KG1 (cell line): ENCODE data around the gene RELT.

Experiments used
- DNase-seq: peaks from one replicate; lab custom pipeline; 2025; lab: John Stamatoyannopoulos, UW

The RELT gene, protein sequence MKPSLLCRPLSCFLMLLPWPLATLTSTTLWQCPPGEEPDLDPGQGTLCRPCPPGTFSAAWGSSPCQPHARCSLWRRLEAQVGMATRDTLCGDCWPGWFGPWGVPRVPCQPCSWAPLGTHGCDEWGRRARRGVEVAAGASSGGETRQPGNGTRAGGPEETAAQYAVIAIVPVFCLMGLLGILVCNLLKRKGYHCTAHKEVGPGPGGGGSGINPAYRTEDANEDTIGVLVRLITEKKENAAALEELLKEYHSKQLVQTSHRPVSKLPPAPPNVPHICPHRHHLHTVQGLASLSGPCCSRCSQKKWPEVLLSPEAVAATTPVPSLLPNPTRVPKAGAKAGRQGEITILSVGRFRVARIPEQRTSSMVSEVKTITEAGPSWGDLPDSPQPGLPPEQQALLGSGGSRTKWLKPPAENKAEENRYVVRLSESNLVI

GRCh38 chr11:73376160-73376802, at the start of gene RELT:
TSS of gene RELT (plus strand) at chr11:73376399. CDS start at chr11:73389137, 12,738 bp downstream.
- peak; percentile 96 for DNase-seq

DNA sequence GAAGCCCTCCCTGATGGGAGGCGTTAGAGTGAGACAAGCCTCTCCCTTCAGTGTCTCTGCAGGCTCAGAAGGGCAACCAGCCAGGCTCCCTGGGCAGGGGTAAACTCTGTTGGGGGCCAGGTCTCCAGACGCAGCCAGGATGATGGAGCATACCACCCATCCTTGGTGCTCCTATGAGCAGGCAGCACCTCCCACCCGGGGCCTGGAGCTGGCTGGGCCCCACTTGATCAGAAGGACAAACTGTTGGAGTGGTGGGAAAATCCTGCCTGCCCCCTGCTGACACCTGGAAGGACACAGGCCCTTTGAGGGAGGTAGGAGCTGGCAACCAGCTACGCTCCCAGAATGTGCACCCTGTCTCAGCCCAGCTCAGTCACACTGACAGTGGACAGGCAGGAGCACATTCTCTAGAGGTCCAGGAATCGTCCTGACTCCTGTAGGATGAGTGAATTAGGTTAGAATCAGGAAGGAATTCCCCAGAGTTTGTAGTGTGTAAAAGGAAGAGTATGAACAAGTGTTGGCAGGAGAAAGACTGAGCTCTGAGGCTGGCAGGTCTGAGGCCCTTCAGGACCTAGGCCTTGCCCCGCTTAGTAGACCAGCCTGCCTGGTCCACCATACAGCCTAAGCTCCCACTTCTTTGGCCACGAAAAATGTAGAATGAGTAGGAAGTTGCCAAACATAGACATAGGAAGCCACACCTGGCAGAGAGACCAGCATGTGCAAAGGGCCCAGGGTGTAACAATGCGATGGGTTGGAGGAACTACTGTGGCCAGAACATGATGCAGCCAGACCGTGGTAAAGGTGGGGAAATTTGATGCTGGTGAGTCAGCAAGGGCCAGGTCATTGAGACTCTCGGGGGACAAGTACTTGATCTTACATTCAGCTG, 49.0 kb upstream of the RELT start:
- no peak for DNase-seq

- no peak for DNase-seq
These were observed 48.3 kb upstream of the RELT start for GRCh38 chr11:73327812-73328364.

DNA sequence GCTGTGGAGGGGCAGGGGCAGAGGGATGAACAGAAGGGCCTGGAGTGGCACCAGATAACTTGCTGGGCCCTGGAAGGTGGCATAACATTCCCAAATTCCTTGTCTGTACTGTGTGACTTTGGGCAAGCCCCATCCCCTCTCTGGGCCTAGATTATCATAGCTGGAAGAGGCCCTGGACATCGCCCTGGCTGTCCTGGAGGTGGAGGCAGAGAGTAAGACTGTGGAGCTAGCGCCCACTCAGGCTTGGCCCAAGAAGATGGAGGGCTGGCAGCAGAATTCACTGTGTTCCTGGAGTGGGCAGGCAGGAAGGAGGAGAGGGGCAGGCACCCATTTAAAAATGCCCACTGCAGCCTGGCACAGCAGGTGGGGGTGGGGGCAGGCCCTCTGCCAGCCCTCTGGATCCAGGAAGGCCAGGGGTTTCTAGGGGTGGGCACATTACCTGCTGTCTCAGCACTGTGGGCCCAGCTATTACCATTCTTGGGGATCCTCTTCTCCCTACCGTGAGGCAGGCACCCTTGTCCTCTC, 45.6 kb upstream of the RELT start:
- DNase-seq = no peak

DNA sequence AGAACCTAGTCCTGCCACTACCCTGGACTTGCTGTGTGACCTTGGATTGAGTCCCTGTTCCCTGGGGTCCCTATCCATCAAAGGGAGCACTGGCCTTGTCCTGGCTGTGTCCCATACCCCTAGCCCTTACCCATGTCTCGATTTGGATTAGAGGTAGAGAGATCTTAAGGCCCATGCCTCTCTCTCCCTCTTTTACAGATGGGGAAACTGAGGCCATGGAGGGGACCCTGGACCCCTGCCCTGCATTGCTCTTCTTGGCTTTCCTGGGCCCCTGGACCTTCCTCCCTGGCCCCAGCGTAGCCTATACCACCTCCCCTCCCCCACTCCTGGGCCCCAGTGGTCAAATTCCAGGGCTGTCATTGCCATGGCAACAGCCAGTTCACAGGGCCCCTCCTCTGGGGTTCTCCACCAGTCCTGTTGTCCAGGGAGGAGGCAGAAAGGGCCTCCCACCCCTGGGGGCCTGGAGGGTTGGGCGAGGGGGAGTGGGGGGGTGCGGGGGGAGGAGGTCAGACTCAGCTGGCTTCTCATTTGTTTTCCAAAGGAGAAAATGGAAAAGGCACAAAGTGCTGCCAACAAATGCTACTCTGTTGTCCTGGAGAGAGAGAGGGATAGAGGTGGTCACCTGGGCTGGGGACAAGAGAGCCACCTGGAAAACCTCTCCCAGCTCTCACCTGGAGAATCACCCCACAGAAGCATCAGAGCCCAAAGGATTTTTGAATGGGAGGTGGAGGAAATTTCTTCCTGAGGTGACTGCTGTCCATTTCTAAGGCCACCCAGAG, 44.9 kb upstream of the RELT start:
- DNase-seq = no peak

DNA sequence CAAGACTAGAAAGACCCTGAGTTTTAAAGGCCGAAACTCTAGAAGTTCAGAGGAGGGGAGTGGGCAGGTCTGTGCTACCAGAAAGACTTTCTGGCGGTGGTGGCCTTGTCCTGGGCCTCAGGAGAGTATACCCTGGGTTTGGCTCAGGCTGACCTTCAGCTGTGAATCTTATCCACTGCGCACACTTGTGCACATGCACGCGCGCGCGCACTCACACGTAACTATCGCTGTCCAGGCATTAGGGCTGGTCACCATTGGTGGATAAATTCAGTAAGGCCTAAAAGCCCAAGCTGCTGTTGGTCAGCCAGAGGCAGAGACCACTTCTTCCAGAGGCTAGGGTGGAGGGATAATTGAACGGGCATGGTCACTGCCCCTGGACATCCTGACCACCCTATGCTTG, 43.0 kb upstream of the RELT start:
- DNase-seq = no peak

DNA sequence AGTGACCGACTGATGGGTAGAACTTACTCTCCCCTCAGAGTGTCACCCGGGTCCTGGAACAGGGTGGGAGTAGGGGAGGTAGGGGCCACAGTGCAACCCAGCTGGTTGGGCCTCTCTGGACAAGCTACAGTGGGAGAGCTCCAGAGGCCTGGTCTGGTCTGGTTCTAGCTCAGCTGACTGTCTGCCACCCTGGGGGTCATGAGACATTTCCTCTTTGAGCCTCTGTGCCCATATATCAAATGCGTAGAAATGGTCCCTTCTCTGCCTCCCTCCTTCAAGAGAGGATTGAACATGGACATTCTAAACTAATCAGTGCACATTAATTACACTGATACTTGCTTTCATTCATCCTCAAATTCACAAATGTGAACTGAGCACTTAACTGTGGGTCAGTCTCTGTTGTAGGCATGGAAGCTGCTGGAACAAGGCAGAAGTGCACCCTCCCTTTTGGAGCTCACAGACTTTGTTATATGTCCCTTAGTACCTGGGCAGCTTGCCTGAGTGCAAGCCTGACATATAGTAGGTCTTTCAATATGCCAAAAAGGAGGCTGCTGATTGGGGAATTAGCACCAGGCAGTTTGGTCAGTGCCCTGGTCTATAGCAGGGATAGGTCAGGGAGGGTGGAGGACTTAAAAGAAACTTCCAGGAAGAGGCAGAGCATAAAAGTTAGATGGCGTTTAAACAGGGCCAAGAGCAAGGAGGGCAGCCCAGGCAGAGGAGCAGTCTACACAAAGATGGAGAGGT, 42.4 kb upstream of the RELT start:
- DNase-seq = no peak

GRCh38 chr11:73334384-73335203, 41.6 kb upstream of the RELT start:
- DNase-seq = no peak

DNA sequence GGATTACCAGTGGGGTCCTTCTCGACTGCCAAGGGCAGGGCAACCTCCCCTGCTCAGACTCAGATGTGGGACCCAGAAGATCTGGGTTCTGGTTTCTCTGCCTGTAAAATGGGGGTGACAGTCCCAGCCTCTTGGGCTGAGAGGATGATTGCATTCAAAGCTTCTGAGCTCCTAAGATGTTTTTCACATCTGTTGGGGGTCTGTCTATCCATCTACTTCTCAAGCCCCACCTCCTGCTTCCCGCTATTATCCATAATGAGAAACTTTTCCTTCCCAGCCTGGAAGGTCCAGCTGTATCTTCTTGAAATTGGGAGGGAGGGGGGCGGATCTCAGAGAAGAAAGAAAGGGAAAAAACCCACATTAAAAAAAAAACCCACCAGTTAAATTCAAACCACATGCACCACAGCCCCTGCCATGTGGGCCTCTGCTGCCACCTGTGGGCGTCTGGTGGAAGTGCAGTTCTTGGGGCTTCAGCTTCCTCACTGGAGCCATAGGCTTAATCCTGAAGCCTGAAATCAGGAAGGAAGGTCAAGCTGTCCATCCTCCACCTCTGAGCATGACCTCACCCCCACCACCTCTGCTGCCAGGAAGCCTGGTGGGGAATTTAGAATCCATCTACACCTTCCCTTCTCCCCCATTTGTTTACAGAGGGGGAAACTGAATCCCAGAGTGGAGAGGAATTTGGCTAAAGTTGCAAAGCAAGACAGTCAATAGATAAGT, 40.8 kb upstream of the RELT start:
- DNase-seq = peak; percentile 86

- DNase-seq = no peak
These were observed 38.4 kb upstream of the RELT start for GRCh38 chr11:73337846-73338245.

- DNase-seq = no peak
These were observed 37.9 kb upstream of the RELT start for GRCh38 chr11:73338279-73338678.

DNA sequence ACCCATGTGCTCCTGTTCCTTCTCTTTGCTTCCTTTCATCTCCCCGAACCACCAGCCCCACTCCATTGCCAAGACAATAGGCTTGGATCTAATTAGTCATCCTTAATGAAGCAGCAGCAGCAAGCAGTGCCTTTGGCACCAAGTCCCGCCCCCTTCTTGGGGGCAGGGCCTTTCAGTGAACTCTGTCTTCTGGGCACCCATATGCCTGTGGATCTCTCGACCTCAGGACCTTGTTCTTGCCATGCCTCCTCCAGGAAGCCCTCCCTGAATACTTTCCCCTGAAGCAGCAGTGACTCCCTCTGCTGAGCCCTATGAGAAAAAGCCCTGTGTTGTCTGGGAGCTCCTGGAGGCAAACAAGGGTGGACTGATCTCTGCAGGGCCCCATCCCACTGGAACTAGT, 36.0 kb upstream of the RELT start:
- no peak for DNase-seq

DNA sequence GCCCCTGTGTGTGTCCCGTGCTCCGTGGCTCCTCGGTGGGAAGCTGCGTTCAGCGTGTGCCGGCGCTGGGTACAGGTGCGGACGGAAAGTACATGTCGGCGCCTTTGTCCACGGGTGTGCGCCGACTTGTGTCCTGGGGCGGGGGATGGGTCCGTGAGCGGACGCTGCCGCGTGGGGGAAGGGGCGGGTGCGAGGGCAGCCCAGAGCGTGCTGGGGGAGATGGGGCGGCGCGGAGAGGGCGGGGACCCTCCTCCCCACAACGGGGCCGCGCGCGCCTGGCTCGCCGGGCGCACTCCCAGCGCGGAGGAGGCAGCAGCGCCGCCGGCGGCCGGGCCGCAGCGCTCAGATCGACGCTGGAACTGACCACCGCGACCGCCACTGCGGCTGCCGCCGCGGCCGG, 33.6 kb upstream of the RELT start:
- DNase-seq = no peak

DNA sequence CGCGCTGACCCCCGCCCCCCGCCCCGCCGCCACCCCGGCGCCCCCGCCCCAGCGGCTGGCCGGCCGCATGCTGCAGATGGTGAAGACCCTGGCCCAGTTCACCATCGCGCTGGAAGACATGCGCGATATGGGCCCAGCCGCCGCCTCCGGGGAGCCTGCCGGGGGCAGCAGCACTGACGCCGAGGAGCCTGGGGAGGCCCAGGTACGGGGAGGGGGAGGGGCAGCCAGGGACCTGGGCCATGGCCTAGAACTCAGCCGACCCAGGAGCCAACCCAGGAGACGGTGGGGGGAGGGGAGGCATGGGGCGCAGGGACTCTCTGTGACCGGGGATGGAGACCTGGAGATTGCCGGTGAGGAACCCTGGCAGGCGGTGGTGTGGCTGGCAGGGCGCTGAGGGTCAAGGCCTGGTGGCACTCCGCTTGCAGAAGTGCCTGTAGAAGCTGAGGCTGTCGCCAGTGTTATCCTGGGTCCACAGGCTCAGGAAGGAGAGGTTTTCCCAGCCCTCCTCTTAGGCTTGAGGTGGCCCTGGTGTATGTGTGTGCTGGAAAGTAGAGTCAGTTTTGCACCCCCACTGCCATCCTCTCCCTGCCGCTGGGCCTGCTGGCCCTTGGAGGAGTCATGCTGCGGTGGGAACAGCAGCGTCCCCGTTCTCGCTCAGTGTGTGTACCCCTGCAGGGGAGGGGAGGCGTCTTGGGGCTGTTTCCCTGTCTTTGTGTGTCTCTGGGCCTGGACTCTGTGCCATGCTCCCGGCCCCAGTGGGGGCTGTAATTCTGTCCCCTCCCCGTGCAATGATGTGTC, 32.9 kb upstream of the RELT start:
- no peak for DNase-seq

- DNase-seq = no peak
These were observed 32.0 kb upstream of the RELT start for GRCh38 chr11:73344191-73344607.

- DNase-seq = no peak
These were observed 30.6 kb upstream of the RELT start for GRCh38 chr11:73345481-73346160.

DNA sequence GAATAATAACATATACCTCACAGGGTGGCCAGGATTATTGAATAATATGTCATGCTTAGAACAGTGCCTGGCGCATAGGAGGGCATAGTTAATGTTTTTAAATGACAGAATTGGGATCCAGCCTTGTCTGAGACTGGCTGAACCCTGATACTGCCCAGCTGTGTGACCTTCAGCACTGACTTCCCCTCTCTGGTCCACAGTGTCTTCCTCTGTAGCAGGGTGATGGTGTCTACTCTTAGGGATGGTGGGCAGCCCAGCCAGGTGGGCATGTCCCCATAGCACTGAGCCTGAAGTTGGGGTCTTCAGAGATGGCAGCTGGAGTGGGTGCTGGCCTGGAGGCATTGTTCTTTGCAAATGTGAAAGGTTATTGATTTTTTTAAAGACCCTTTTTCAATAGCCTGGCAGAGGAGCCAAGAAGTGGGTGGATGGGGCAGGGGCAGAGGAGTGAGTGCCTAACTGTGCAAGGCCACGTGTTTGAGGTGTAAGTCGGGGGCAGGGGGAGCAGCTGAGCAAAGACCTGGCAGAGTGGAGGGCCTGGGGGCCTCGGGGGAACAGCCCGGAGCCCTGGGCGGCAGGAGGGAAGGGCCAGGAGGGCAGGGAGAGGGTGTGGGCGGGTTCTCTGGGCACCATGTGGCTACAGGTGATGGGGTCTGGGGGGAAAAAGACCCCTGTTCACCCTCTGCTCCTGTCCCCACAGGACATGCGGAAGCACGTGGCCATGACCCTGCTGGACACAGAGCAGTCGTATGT, 29.8 kb upstream of the RELT start:
- no peak for DNase-seq
